IMR-90 (cell line): ENCODE measurements around the gene CSPG5. TPM values are rescaled to one million over a fixed set of nuclear protein-coding genes. Genes with fewer than 3 reads are reported as not detected.

Experiments used
- ATAC-seq: fragments of 200-7000 bp; cut with Tn5 transposase; 2 replicates; pipeline ENCODE4 v1.9.1; 2020; ENCODE audit warnings: low read depth, mild to moderate bottlenecking, moderate library complexity
- BruUV-seq: library from RNA; stranded (reverse); fragments of 400-500 nt; replicated peaks from 2 replicates; lab custom pipeline; 2021; lab: Mats Ljungman, UMichigan
- CTCF ChIA-PET: fragments of 300-600 bp; formaldehyde crosslinking; extraction: SDS; loops from one replicate; lab custom pipeline; 2021; ENCODE audit warnings: antibody characterized with exemption; lab: Yijun Ruan, JAX
- POLR2A ChIA-PET: fragments of 300-600 bp; sonication (Branson Sonifier 250); formaldehyde crosslinking; loops from one replicate; lab custom pipeline; 2022; ENCODE audit warnings: antibody characterized with exemption; ENCODE audit not compliant: unreplicated experiment; lab: Charles Lee
- DNase-seq: peaks from one replicate; pipeline ENCODE4 v3.0.0; 2013
- H2AFZ ChIP-seq: replicated peaks from 2 replicates; pipeline ENCODE3; 2013; ENCODE audit warnings: low read length, mild to moderate bottlenecking; ENCODE audit not compliant: poor library complexity
- H2AK5ac ChIP-seq: 2 replicates; pipeline ENCODE4 v1.6.1; 2013; ENCODE audit warnings: low read depth, low read length, inconsistent platforms
- H2AK9ac ChIP-seq: replicated peaks from 2 replicates; pipeline ENCODE3; 2013; ENCODE audit warnings: mild to moderate bottlenecking, low read depth, low read length, moderate library complexity; ENCODE audit not compliant: poor library complexity
- H2BK120ac ChIP-seq: 2 replicates; pipeline ENCODE4 v1.6.1; 2013; ENCODE audit warnings: low read depth, low read length, inconsistent platforms
- H2BK15ac ChIP-seq: 3 replicates; pipeline ENCODE4 v1.6.1; 2013; ENCODE audit warnings: low read depth, low read length, inconsistent platforms
- H2BK20ac ChIP-seq: 2 replicates; pipeline ENCODE4 v1.6.1; 2013; ENCODE audit warnings: low read depth, mild to moderate bottlenecking, inconsistent platforms, low read length, moderate library complexity
- H2BK5ac ChIP-seq: 2 replicates; pipeline ENCODE4 v1.6.1; 2013; ENCODE audit warnings: mild to moderate bottlenecking, low read depth, low read length, inconsistent platforms; ENCODE audit not compliant: poor library complexity, severe bottlenecking
- H3K14ac ChIP-seq: replicated peaks from 2 replicates; pipeline ENCODE4 v1.6.1; 2013; ENCODE audit warnings: low read depth, low read length, inconsistent platforms
- H3K18ac ChIP-seq: 2 replicates; pipeline ENCODE4 v1.6.1; 2013; ENCODE audit warnings: low read depth, low read length, control low read depth
- H3K23ac ChIP-seq: 2 replicates; pipeline ENCODE4 v1.6.1; 2013; ENCODE audit warnings: low read depth, low read length, inconsistent platforms
- H3K27ac ChIP-seq: 2 replicates; pipeline ENCODE4 v1.5.1; 2013; ENCODE audit warnings: mild to moderate bottlenecking, control low read depth, low read length; ENCODE audit not compliant: insufficient read depth
- H3K27me3 ChIP-seq: 2 replicates; pipeline ENCODE4 v1.6.1; 2013; ENCODE audit warnings: low read length; ENCODE audit not compliant: control insufficient read depth, insufficient read depth
- H3K36me3 ChIP-seq: 2 replicates; pipeline ENCODE4 v1.6.1; 2013; ENCODE audit warnings: low read length, mixed read lengths; ENCODE audit not compliant: control insufficient read depth, insufficient read depth
- H3K4ac ChIP-seq: 2 replicates; pipeline ENCODE4 v1.6.1; 2013; ENCODE audit warnings: low read depth, low read length, inconsistent platforms
- H3K4me1 ChIP-seq: 2 replicates; pipeline ENCODE4 v1.6.1; 2013; ENCODE audit warnings: low read length, mixed read lengths; ENCODE audit not compliant: control insufficient read depth, insufficient read depth
- H3K4me2 ChIP-seq: 2 replicates; pipeline ENCODE4 v1.6.1; 2013; ENCODE audit warnings: low read depth, mild to moderate bottlenecking, control low read depth, low read length, moderate library complexity
- H3K4me3 ChIP-seq: 2 replicates; pipeline ENCODE4 v1.5.1; 2013; ENCODE audit warnings: low read depth, mild to moderate bottlenecking, control low read depth, low read length, moderate library complexity; ENCODE audit not compliant: insufficient read depth
- H3K56ac ChIP-seq: 2 replicates; pipeline ENCODE4 v1.6.1; 2013; ENCODE audit warnings: low read length, inconsistent platforms; ENCODE audit not compliant: insufficient read depth; ENCODE audit errors: extremely low read depth
- H3K79me1 ChIP-seq, 2 experiments: 2 replicates each; pipeline ENCODE4 v1.6.1; 2013; ENCODE audit warnings: low read length in 2 of 2, inconsistent platforms in 1 of 2, low read depth in 1 of 2
- H3K9ac ChIP-seq: 2 replicates; pipeline ENCODE4 v1.6.1; 2013; ENCODE audit warnings: low read depth, low read length, control low read depth
- H3K9me1 ChIP-seq: 2 replicates; pipeline ENCODE4 v1.6.1; 2013; ENCODE audit warnings: low read length, inconsistent platforms; ENCODE audit not compliant: insufficient read depth
- H3K9me3 ChIP-seq: 2 replicates; pipeline ENCODE4 v1.6.1; 2013; ENCODE audit warnings: low read length; ENCODE audit not compliant: control insufficient read depth, insufficient read depth
- H4K20me1 ChIP-seq: 2 replicates; pipeline ENCODE4 v1.6.1; 2013; ENCODE audit warnings: low read length, inconsistent platforms; ENCODE audit not compliant: insufficient read depth
- H4K5ac ChIP-seq: 2 replicates; pipeline ENCODE4 v1.6.1; 2013; ENCODE audit warnings: mild to moderate bottlenecking, low read depth, low read length, control low read depth
- H4K8ac ChIP-seq, 2 experiments: 2 replicates each; pipeline ENCODE4 v1.6.1; 2013; ENCODE audit warnings: low read depth in 2 of 2, low read length in 2 of 2, control low read depth in 1 of 2, inconsistent platforms in 1 of 2
- H4K91ac ChIP-seq: 2 replicates; pipeline ENCODE4 v1.6.1; 2013; ENCODE audit warnings: low read depth, low read length, inconsistent platforms; ENCODE audit not compliant: insufficient read depth
- BHLHE40 ChIP-seq: fragments of 150-350 bp; IDR thresholded peaks from 2 replicates; pipeline ENCODE4 v1.6.1; 2016; ENCODE audit warnings: mild to moderate bottlenecking, low read depth, low read length
- CEBPB ChIP-seq: IDR thresholded peaks from 2 replicates; pipeline ENCODE4 v1.6.1; 2012; ENCODE audit warnings: low read depth, low read length, improper control_type of control experiment
- CHD1 ChIP-seq: IDR thresholded peaks from 2 replicates; pipeline ENCODE4 v1.6.1; 2012; ENCODE audit warnings: low read depth, low read length, improper control_type of control experiment
- CTCF ChIP-seq: conservative IDR thresholded peaks from 2 replicates; pipeline ENCODE4 v1.5.1; 2012; ENCODE audit warnings: mild to moderate bottlenecking, low read depth, low read length, improper control_type of control experiment
- ELK1 ChIP-seq: fragments of 150-350 bp; IDR thresholded peaks from 2 replicates; pipeline ENCODE4 v1.6.1; 2016; ENCODE audit warnings: low read depth, mild to moderate bottlenecking, low read length, moderate library complexity, borderline replicate concordance
- FOS ChIP-seq: fragments of 150-350 bp; IDR thresholded peaks from 2 replicates; pipeline ENCODE4 v1.6.1; 2016; ENCODE audit warnings: low read depth, low read length
- MAFK ChIP-seq: IDR thresholded peaks from 2 replicates; pipeline ENCODE4 v1.6.1; 2012; ENCODE audit warnings: low read depth, low read length, improper control_type of control experiment
- MAZ ChIP-seq: IDR thresholded peaks from 2 replicates; pipeline ENCODE4 v1.6.1; 2012; ENCODE audit warnings: low read depth, mild to moderate bottlenecking, low read length, improper control_type of control experiment, moderate library complexity, borderline replicate concordance
- MXI1 ChIP-seq: IDR thresholded peaks from 2 replicates; pipeline ENCODE4 v1.6.1; 2012; ENCODE audit warnings: low read depth, mild to moderate bottlenecking, low read length, moderate library complexity, borderline replicate concordance
- NFE2L2 ChIP-seq: fragments of 150-350 bp; IDR thresholded peaks from 2 replicates; pipeline ENCODE4 v1.6.1; 2016; ENCODE audit warnings: low read depth, mild to moderate bottlenecking, low read length
- POLR2A ChIP-seq: IDR thresholded peaks from 2 replicates; pipeline ENCODE4 v1.6.1; 2012; ENCODE audit warnings: mild to moderate bottlenecking, low read depth, low read length
- RAD21 ChIP-seq: IDR thresholded peaks from 2 replicates; pipeline ENCODE4 v1.6.1; 2012; ENCODE audit warnings: low read length, improper control_type of control experiment
- RCOR1 ChIP-seq: IDR thresholded peaks from 2 replicates; pipeline ENCODE4 v1.6.1; 2012; ENCODE audit warnings: mild to moderate bottlenecking, low read length, improper control_type of control experiment; ENCODE audit not compliant: insufficient replicate concordance
- RFX5 ChIP-seq: IDR thresholded peaks from 2 replicates; pipeline ENCODE4 v1.8.0; 2012; ENCODE audit warnings: low read depth, mild to moderate bottlenecking, low read length, moderate library complexity
- SMC3 ChIP-seq: fragments of 150-350 bp; IDR thresholded peaks from 2 replicates; pipeline ENCODE4 v1.6.1; 2016; ENCODE audit warnings: low read depth, mild to moderate bottlenecking, antibody characterized with exemption, low read length, moderate library complexity
- USF2 ChIP-seq: fragments of 150-350 bp; IDR thresholded peaks from 2 replicates; pipeline ENCODE4 v1.6.1; 2017; ENCODE audit warnings: mild to moderate bottlenecking, antibody characterized with exemption, low read length, low read depth
- dilution Hi-C: fragments of 300-500 bp; cut with HindIII; formaldehyde crosslinking; loops from one replicate; pipeline ENCODE4 v1.14.3; 2018; ENCODE audit warnings: low sequenced_read_pairs; ENCODE audit not compliant: unreplicated experiment
- in situ Hi-C: fragments of 300-500 bp; cut with MboI; formaldehyde crosslinking; loops from 3 replicates; pipeline ENCODE4 v1.14.3; 2019; ENCODE audit warnings: low sequenced_read_pairs, inconsistent platforms, mixed read lengths
- intact Hi-C: fragments of 100-400 bp; cut with micrococcal nuclease; formaldehyde crosslinking; loops from 2 replicates; pipeline ENCODE4 v1.10.0; 2022
- polyA plus RNA-seq, 3 experiments: library from polyadenylated mRNA; depleted of rRNA; stranded (reverse); fragments of >200 nt; gene quantifications; 2 replicates each; pipeline ENCODE4 v1.2.3, GENCODE V29; 2012; ENCODE audit warnings: low replicate concordance in 1 of 3
- total RNA-seq: library from RNA; depleted of rRNA; stranded (reverse); fragments of >200 nt; gene quantifications from 2 replicates; pipeline ENCODE4 v1.2.3, GENCODE V29; 2012

The CSPG5 gene
- total and polyA plus RNA-seq, 2 of the 4 experiments (the other 2 are of a cell fraction): under 0.01 to 0.10 TPM

GRCh38 chr3:47520756-47521155 lies 57.9 kb downstream of the CSPG5 start:
- no peaks in the 10 kb centered on the region for H3K36me3 ChIP-seq
- no peak overlapping the region for H3K18ac ChIP-seq
- H3K4me2 ChIP-seq: no peak overlapping the region
- no peaks in the 10 kb centered on the region for H3K9me1 ChIP-seq
- TF ChIP-seq CTCF (no peak), MAZ (no peak), CEBPB (no peak), SMC3 (no peak), USF2 (no peak), POLR2A (no peak), BHLHE40 (no peak), ELK1 (no peak), NFE2L2 (no peak), RFX5 (no peak), FOS (no peak), MAFK (no peak), RAD21 (no peak), CHD1 (no peak), RCOR1 (no peak), MXI1 (no peak)
- DNase-seq: no peak
- no peak overlapping the region for H4K8ac ChIP-seq
- dilution Hi-C loops (no loop called here), intact Hi-C loops (loop anchor here (5.0 to 10.0 kb wide), 2 partner anchors 147 to 634 kb away; no protein-coding TSS in a partner anchor), in situ Hi-C loops (loop anchor here (5.0 kb wide), 1 partner anchor 267 kb away; no protein-coding TSS in a partner anchor)
- CTCF ChIA-PET: interaction anchor here (0.7 kb wide), 1 partner anchor 269 kb away, joined by 4 read pairs; no protein-coding TSS in a partner anchor
- H3K14ac ChIP-seq: no peak overlapping the region
- no peak overlapping the region for H2AK5ac ChIP-seq
- no peak overlapping the region for H3K4me3 ChIP-seq
- no peak overlapping the region for H2BK20ac ChIP-seq
- no peak overlapping the region for H4K5ac ChIP-seq
- H2BK15ac ChIP-seq: no peak overlapping the region
- no peak overlapping the region for H3K4ac ChIP-seq
- H2AK9ac ChIP-seq: peak overlapping the region; percentile 29
- BruUV-seq: no TSS peak
- no peak overlapping the region for H3K23ac ChIP-seq
- H2BK5ac ChIP-seq: no peak overlapping the region
- H3K9me3 ChIP-seq: no peaks in the 10 kb centered on the region
- H3K27ac ChIP-seq: no peak overlapping the region
- H3K79me1 ChIP-seq: no peaks in the 10 kb centered on the region
- POLR2A ChIA-PET: no interaction called here
- ATAC-seq: no peak
- H4K20me1 ChIP-seq: no peaks in the 10 kb centered on the region
- no peaks in the 10 kb centered on the region for H3K27me3 ChIP-seq
- H2BK120ac ChIP-seq: no peak overlapping the region
- no peak overlapping the region for H2AFZ ChIP-seq
- H3K9ac ChIP-seq: no peak overlapping the region
- H3K56ac ChIP-seq: no peak overlapping the region
- H3K4me1 ChIP-seq: no peaks in the 10 kb centered on the region
- no peak overlapping the region for H4K91ac ChIP-seq
